Keratinocyte (primary cell): Measurements from ENCODE around the gene NSUN2.

ENCODE experiments used
- CTCF ChIP-seq, 3 experiments: IDR thresholded peaks in 1 of 3; conservative IDR thresholded peaks in 1 of 3; optimal IDR thresholded peaks in 1 of 3; 2 replicates in 2 of 3; 3 replicates in 1 of 3; pipeline versions ENCODE3 to v1.5.1; 2011; ENCODE audit warnings: low read length in 3 of 3, mild to moderate bottlenecking in 3 of 3, moderate library complexity in 2 of 3, control low read depth in 1 of 3, inconsistent platforms in 1 of 3; ENCODE audit not compliant: insufficient read depth in 2 of 3; ENCODE audit errors: extremely low read depth in 1 of 3
- EZH2 ChIP-seq: IDR thresholded peaks from one replicate; pipeline ENCODE4 v1.6.1; 2012; ENCODE audit warnings: inconsistent platforms, mild to moderate bottlenecking, low read length, moderate library complexity

GRCh38 chr5:6585168-6585567, 47.7 kb downstream of the NSUN2 start:
- TF ChIP-seq EZH2 (no peak), CTCF (optimal IDR thresholded peaks at IDR 0.05 in 1 of 3, IDR thresholded peaks at IDR 0.05 in 1 of 3, conservative IDR thresholded peaks at IDR 0.05 in 1 of 3; ENCODE audit: extremely low read depth in 1 of 3, insufficient read depth in 2 of 3, low read length in 3 of 3) (no peak)
